AG04449 (cell line): ENCODE results near the gene EVA1C.
"Not testable (repeated sequence)": the region's sequence is repeated elsewhere in the genome, so short reads cannot be mapped to it uniquely, and the experiment has no call there.

Experiments
- CTCF ChIA-PET: fragments of 350-600 bp; formaldehyde crosslinking; extraction: SDS; loops from one replicate; lab custom pipeline; 2021; ENCODE audit warnings: antibody characterized with exemption; lab: Yijun Ruan, JAX
- POLR2A ChIA-PET: fragments of 400-600, 350-600 bp; formaldehyde crosslinking; extraction: SDS; loops from one replicate; lab custom pipeline; 2020; ENCODE audit warnings: antibody characterized with exemption, inconsistent platforms; lab: Yijun Ruan, JAX
- DNase-seq: peaks from one replicate; pipeline ENCODE4 v3.0.0-alpha.2; 2010; ENCODE audit warnings: low read depth, low spot score
- H3K4me3 ChIP-seq: 2 replicates; pipeline ENCODE4 v1.5.1; 2011; ENCODE audit warnings: low read depth, mild to moderate bottlenecking, control low read depth, low read length
- CTCF ChIP-seq: IDR thresholded peaks from one replicate; pipeline ENCODE4 v1.5.1; 2011; ENCODE audit warnings: mild to moderate bottlenecking, moderate library complexity, low read length, control low read depth, inconsistent platforms; ENCODE audit not compliant: insufficient read depth; ENCODE audit errors: missing control alignments

Gene EVA1C

GRCh38 chr21:32499249-32500055 lies 86.9 kb downstream of the EVA1C start:
- POLR2A ChIA-PET = no interaction called here
- no peak overlapping the region for H3K4me3 ChIP-seq
- no peak for TF ChIP-seq CTCF
- no peak for DNase-seq
- CTCF ChIA-PET = interaction anchor here (1.1 kb wide), 1 partner anchor 13 kb away, joined by 4 read pairs; no protein-coding TSS in a partner anchor

- CTCF ChIA-PET, POLR2A ChIA-PET, H3K4me3 ChIP-seq, DNase-seq: not testable (repeated sequence)
Measured at GRCh38 chr21:32503641-32504040, 91.1 kb downstream of the EVA1C start.

GRCh38 chr21:32505767-32506166 lies 93.3 kb downstream of the EVA1C start:
- POLR2A ChIA-PET, H3K4me3 ChIP-seq, DNase-seq: not testable (repeated sequence)
- CTCF ChIA-PET = interaction anchor here (1.1 kb wide), 1 partner anchor 10 kb away, joined by 6 read pairs; no protein-coding TSS in a partner anchor

GRCh38 chr21:32506411-32506965 lies 94.0 kb downstream of the EVA1C start:
- H3K4me3 ChIP-seq, DNase-seq, POLR2A ChIA-PET: not testable (repeated sequence)
- CTCF ChIA-PET = interaction anchor here (0.7 to 1.1 kb wide), 2 partner anchors 9 to 10 kb away, joined by 4 to 6 read pairs; no protein-coding TSS in a partner anchor

- DNase-seq = no peak
- ChIA-PET CTCF (interaction anchor here (0.7 kb wide), 1 partner anchor 8 kb away, joined by 4 read pairs; no protein-coding TSS in a partner anchor), POLR2A (no interaction called here)
- no peak overlapping the region for H3K4me3 ChIP-seq
- TF ChIP-seq CTCF = no peak
Measured at GRCh38 chr21:32507342-32507919, 94.9 kb downstream of the EVA1C start.

GRCh38 chr21:32508036-32508435 lies 95.5 kb downstream of the EVA1C start:
- CTCF ChIA-PET, DNase-seq, POLR2A ChIA-PET, H3K4me3 ChIP-seq: not testable (repeated sequence)

- POLR2A ChIA-PET = no interaction called here
- TF ChIP-seq CTCF = no peak
- no peak overlapping the region for H3K4me3 ChIP-seq
- no peak for DNase-seq
- CTCF ChIA-PET = no interaction called here
Measured at GRCh38 chr21:32508558-32508957, 96.1 kb downstream of the EVA1C start.

GRCh38 chr21:32508975-32509374 lies 96.5 kb downstream of the EVA1C start:
- CTCF ChIA-PET, H3K4me3 ChIP-seq, DNase-seq, POLR2A ChIA-PET: not testable (repeated sequence)
